IMR-90 (cell line): ENCODE measurements around the gene MET. TPM values are rescaled to one million over a fixed set of nuclear protein-coding genes. Genes with fewer than 3 reads are reported as not detected.

Source experiments
- ATAC-seq: fragments of 200-7000 bp; cut with Tn5 transposase; 2 replicates; pipeline ENCODE4 v1.9.1; 2020; ENCODE audit warnings: low read depth, mild to moderate bottlenecking, moderate library complexity
- BruUV-seq: library from RNA; stranded (reverse); fragments of 400-500 nt; replicated peaks from 2 replicates; lab custom pipeline; 2021; lab: Mats Ljungman, UMichigan
- CTCF ChIA-PET: fragments of 300-600 bp; formaldehyde crosslinking; extraction: SDS; loops from one replicate; lab custom pipeline; 2021; ENCODE audit warnings: antibody characterized with exemption; lab: Yijun Ruan, JAX
- POLR2A ChIA-PET: fragments of 300-600 bp; sonication (Branson Sonifier 250); formaldehyde crosslinking; loops from one replicate; lab custom pipeline; 2022; ENCODE audit warnings: antibody characterized with exemption; ENCODE audit not compliant: unreplicated experiment; lab: Charles Lee
- DNase-seq: peaks from one replicate; pipeline ENCODE4 v3.0.0; 2013
- H2AFZ ChIP-seq: replicated peaks from 2 replicates; pipeline ENCODE3; 2013; ENCODE audit warnings: low read length, mild to moderate bottlenecking; ENCODE audit not compliant: poor library complexity
- H2AK5ac ChIP-seq: 2 replicates; pipeline ENCODE4 v1.6.1; 2013; ENCODE audit warnings: low read depth, low read length, inconsistent platforms
- H2AK9ac ChIP-seq: replicated peaks from 2 replicates; pipeline ENCODE3; 2013; ENCODE audit warnings: mild to moderate bottlenecking, low read depth, low read length, moderate library complexity; ENCODE audit not compliant: poor library complexity
- H2BK120ac ChIP-seq: 2 replicates; pipeline ENCODE4 v1.6.1; 2013; ENCODE audit warnings: low read depth, low read length, inconsistent platforms
- H2BK15ac ChIP-seq: 3 replicates; pipeline ENCODE4 v1.6.1; 2013; ENCODE audit warnings: low read depth, low read length, inconsistent platforms
- H2BK20ac ChIP-seq: 2 replicates; pipeline ENCODE4 v1.6.1; 2013; ENCODE audit warnings: low read depth, mild to moderate bottlenecking, inconsistent platforms, low read length, moderate library complexity
- H2BK5ac ChIP-seq: 2 replicates; pipeline ENCODE4 v1.6.1; 2013; ENCODE audit warnings: mild to moderate bottlenecking, low read depth, low read length, inconsistent platforms; ENCODE audit not compliant: poor library complexity, severe bottlenecking
- H3K14ac ChIP-seq: replicated peaks from 2 replicates; pipeline ENCODE4 v1.6.1; 2013; ENCODE audit warnings: low read depth, low read length, inconsistent platforms
- H3K18ac ChIP-seq: 2 replicates; pipeline ENCODE4 v1.6.1; 2013; ENCODE audit warnings: low read depth, low read length, control low read depth
- H3K23ac ChIP-seq: 2 replicates; pipeline ENCODE4 v1.6.1; 2013; ENCODE audit warnings: low read depth, low read length, inconsistent platforms
- H3K27ac ChIP-seq: 2 replicates; pipeline ENCODE4 v1.5.1; 2013; ENCODE audit warnings: mild to moderate bottlenecking, control low read depth, low read length; ENCODE audit not compliant: insufficient read depth
- H3K27me3 ChIP-seq: 2 replicates; pipeline ENCODE4 v1.6.1; 2013; ENCODE audit warnings: low read length; ENCODE audit not compliant: control insufficient read depth, insufficient read depth
- H3K36me3 ChIP-seq: 2 replicates; pipeline ENCODE4 v1.6.1; 2013; ENCODE audit warnings: low read length, mixed read lengths; ENCODE audit not compliant: control insufficient read depth, insufficient read depth
- H3K4ac ChIP-seq: 2 replicates; pipeline ENCODE4 v1.6.1; 2013; ENCODE audit warnings: low read depth, low read length, inconsistent platforms
- H3K4me1 ChIP-seq: 2 replicates; pipeline ENCODE4 v1.6.1; 2013; ENCODE audit warnings: low read length, mixed read lengths; ENCODE audit not compliant: control insufficient read depth, insufficient read depth
- H3K4me2 ChIP-seq: 2 replicates; pipeline ENCODE4 v1.6.1; 2013; ENCODE audit warnings: low read depth, mild to moderate bottlenecking, control low read depth, low read length, moderate library complexity
- H3K4me3 ChIP-seq: 2 replicates; pipeline ENCODE4 v1.5.1; 2013; ENCODE audit warnings: low read depth, mild to moderate bottlenecking, control low read depth, low read length, moderate library complexity; ENCODE audit not compliant: insufficient read depth
- H3K56ac ChIP-seq: 2 replicates; pipeline ENCODE4 v1.6.1; 2013; ENCODE audit warnings: low read length, inconsistent platforms; ENCODE audit not compliant: insufficient read depth; ENCODE audit errors: extremely low read depth
- H3K79me1 ChIP-seq, 2 experiments: 2 replicates each; pipeline ENCODE4 v1.6.1; 2013; ENCODE audit warnings: low read length in 2 of 2, inconsistent platforms in 1 of 2, low read depth in 1 of 2
- H3K9ac ChIP-seq: 2 replicates; pipeline ENCODE4 v1.6.1; 2013; ENCODE audit warnings: low read depth, low read length, control low read depth
- H3K9me1 ChIP-seq: 2 replicates; pipeline ENCODE4 v1.6.1; 2013; ENCODE audit warnings: low read length, inconsistent platforms; ENCODE audit not compliant: insufficient read depth
- H3K9me3 ChIP-seq: 2 replicates; pipeline ENCODE4 v1.6.1; 2013; ENCODE audit warnings: low read length; ENCODE audit not compliant: control insufficient read depth, insufficient read depth
- H4K20me1 ChIP-seq: 2 replicates; pipeline ENCODE4 v1.6.1; 2013; ENCODE audit warnings: low read length, inconsistent platforms; ENCODE audit not compliant: insufficient read depth
- H4K5ac ChIP-seq: 2 replicates; pipeline ENCODE4 v1.6.1; 2013; ENCODE audit warnings: mild to moderate bottlenecking, low read depth, low read length, control low read depth
- H4K8ac ChIP-seq, 2 experiments: 2 replicates each; pipeline ENCODE4 v1.6.1; 2013; ENCODE audit warnings: low read depth in 2 of 2, low read length in 2 of 2, control low read depth in 1 of 2, inconsistent platforms in 1 of 2
- H4K91ac ChIP-seq: 2 replicates; pipeline ENCODE4 v1.6.1; 2013; ENCODE audit warnings: low read depth, low read length, inconsistent platforms; ENCODE audit not compliant: insufficient read depth
- BHLHE40 ChIP-seq: fragments of 150-350 bp; IDR thresholded peaks from 2 replicates; pipeline ENCODE4 v1.6.1; 2016; ENCODE audit warnings: mild to moderate bottlenecking, low read depth, low read length
- CEBPB ChIP-seq: IDR thresholded peaks from 2 replicates; pipeline ENCODE4 v1.6.1; 2012; ENCODE audit warnings: low read depth, low read length, improper control_type of control experiment
- CHD1 ChIP-seq: IDR thresholded peaks from 2 replicates; pipeline ENCODE4 v1.6.1; 2012; ENCODE audit warnings: low read depth, low read length, improper control_type of control experiment
- CTCF ChIP-seq: conservative IDR thresholded peaks from 2 replicates; pipeline ENCODE4 v1.5.1; 2012; ENCODE audit warnings: mild to moderate bottlenecking, low read depth, low read length, improper control_type of control experiment
- ELK1 ChIP-seq: fragments of 150-350 bp; IDR thresholded peaks from 2 replicates; pipeline ENCODE4 v1.6.1; 2016; ENCODE audit warnings: low read depth, mild to moderate bottlenecking, low read length, moderate library complexity, borderline replicate concordance
- FOS ChIP-seq: fragments of 150-350 bp; IDR thresholded peaks from 2 replicates; pipeline ENCODE4 v1.6.1; 2016; ENCODE audit warnings: low read depth, low read length
- MAFK ChIP-seq: IDR thresholded peaks from 2 replicates; pipeline ENCODE4 v1.6.1; 2012; ENCODE audit warnings: low read depth, low read length, improper control_type of control experiment
- MAZ ChIP-seq: IDR thresholded peaks from 2 replicates; pipeline ENCODE4 v1.6.1; 2012; ENCODE audit warnings: low read depth, mild to moderate bottlenecking, low read length, improper control_type of control experiment, moderate library complexity, borderline replicate concordance
- MXI1 ChIP-seq: IDR thresholded peaks from 2 replicates; pipeline ENCODE4 v1.6.1; 2012; ENCODE audit warnings: low read depth, mild to moderate bottlenecking, low read length, moderate library complexity, borderline replicate concordance
- NFE2L2 ChIP-seq: fragments of 150-350 bp; IDR thresholded peaks from 2 replicates; pipeline ENCODE4 v1.6.1; 2016; ENCODE audit warnings: low read depth, mild to moderate bottlenecking, low read length
- POLR2A ChIP-seq: IDR thresholded peaks from 2 replicates; pipeline ENCODE4 v1.6.1; 2012; ENCODE audit warnings: mild to moderate bottlenecking, low read depth, low read length
- RAD21 ChIP-seq: IDR thresholded peaks from 2 replicates; pipeline ENCODE4 v1.6.1; 2012; ENCODE audit warnings: low read length, improper control_type of control experiment
- RCOR1 ChIP-seq: IDR thresholded peaks from 2 replicates; pipeline ENCODE4 v1.6.1; 2012; ENCODE audit warnings: mild to moderate bottlenecking, low read length, improper control_type of control experiment; ENCODE audit not compliant: insufficient replicate concordance
- RFX5 ChIP-seq: IDR thresholded peaks from 2 replicates; pipeline ENCODE4 v1.8.0; 2012; ENCODE audit warnings: low read depth, mild to moderate bottlenecking, low read length, moderate library complexity
- SMC3 ChIP-seq: fragments of 150-350 bp; IDR thresholded peaks from 2 replicates; pipeline ENCODE4 v1.6.1; 2016; ENCODE audit warnings: low read depth, mild to moderate bottlenecking, antibody characterized with exemption, low read length, moderate library complexity
- USF2 ChIP-seq: fragments of 150-350 bp; IDR thresholded peaks from 2 replicates; pipeline ENCODE4 v1.6.1; 2017; ENCODE audit warnings: mild to moderate bottlenecking, antibody characterized with exemption, low read length, low read depth
- WGBS, 2 experiments: methylation state at CpG; one replicate each; pipeline versions ENCODE4 v1.1.5 to v1.1.7; 2013; ENCODE audit warnings: missing lambda C conversion rate in 2 of 2; ENCODE audit not compliant: insufficient read length in 1 of 2; ENCODE audit errors: extremely low coverage in 2 of 2; 5-methylcytosine and 5-hydroxymethylcytosine counted together
- dilution Hi-C: fragments of 300-500 bp; cut with HindIII; formaldehyde crosslinking; loops from one replicate; pipeline ENCODE4 v1.14.3; 2018; ENCODE audit warnings: low sequenced_read_pairs; ENCODE audit not compliant: unreplicated experiment
- in situ Hi-C: fragments of 300-500 bp; cut with MboI; formaldehyde crosslinking; loops from 3 replicates; pipeline ENCODE4 v1.14.3; 2019; ENCODE audit warnings: low sequenced_read_pairs, inconsistent platforms, mixed read lengths
- intact Hi-C: fragments of 100-400 bp; cut with micrococcal nuclease; formaldehyde crosslinking; loops from 2 replicates; pipeline ENCODE4 v1.10.0; 2022
- polyA plus RNA-seq, 3 experiments: library from polyadenylated mRNA; depleted of rRNA; stranded (reverse); fragments of >200 nt; gene quantifications; 2 replicates each; pipeline ENCODE4 v1.2.3, GENCODE V29; 2012; ENCODE audit warnings: low replicate concordance in 1 of 3
- total RNA-seq: library from RNA; depleted of rRNA; stranded (reverse); fragments of >200 nt; gene quantifications from 2 replicates; pipeline ENCODE4 v1.2.3, GENCODE V29; 2012

The MET gene
- total and polyA plus RNA-seq, 2 of the 4 experiments (the other 2 are of a cell fraction): 15.0 to 84.6 TPM

GRCh38 chr7:116752305-116753074, 80.5 kb downstream of the MET start:
- Histone ChIP-seq H3K27ac (no peak overlapping the region), H3K4me1 (no peaks in the 10 kb centered on the region), H4K5ac (no peak overlapping the region), H2BK20ac (no peak overlapping the region), H3K23ac (no peak overlapping the region), H3K9me3 (no peaks in the 10 kb centered on the region), H2BK15ac (no peak overlapping the region), H2AK9ac (no peak overlapping the region), H3K4me3 (no peak overlapping the region), H3K4me2 (no peak overlapping the region), H2BK5ac (no peak overlapping the region), H3K9ac (no peak overlapping the region), H3K36me3 (no peaks in the 10 kb centered on the region), H2BK120ac (no peak overlapping the region), H4K20me1 (no peaks in the 10 kb centered on the region), H3K4ac (no peak overlapping the region), H2AK5ac (no peak overlapping the region), H3K56ac (no peak overlapping the region), H3K18ac (no peak overlapping the region), H3K27me3 (no peaks in the 10 kb centered on the region), H2AFZ (no peak overlapping the region), H3K14ac (no peak overlapping the region), H3K79me1 (no peaks in the 10 kb centered on the region; a peak in 1 of 4 replicates), H4K8ac (no peak overlapping the region), H4K91ac (no peak overlapping the region), H3K9me1 (no peaks in the 10 kb centered on the region)
- TF ChIP-seq CEBPB: no peak
- TF ChIP-seq USF2: no peak
- TF ChIP-seq MXI1: no peak
- no peak for TF ChIP-seq BHLHE40
- no peak for TF ChIP-seq RAD21
- TF ChIP-seq SMC3: no peak
- no peak for TF ChIP-seq MAZ
- no peak for TF ChIP-seq RFX5
- TF ChIP-seq RCOR1: no peak
- no peak for TF ChIP-seq CHD1
- TF ChIP-seq ELK1: no peak
- no peak for TF ChIP-seq POLR2A
- no peak for TF ChIP-seq MAFK
- TF ChIP-seq NFE2L2: no peak
- TF ChIP-seq CTCF: no peak
- TF ChIP-seq FOS: no peak
- DNase-seq: no peak
- dilution Hi-C loops: no loop called here
- ChIA-PET CTCF (no interaction called here), POLR2A (no interaction called here)
- no TSS peak for BruUV-seq
- in situ Hi-C loops: no loop called here
- intact Hi-C loops: no loop called here
- no peak for ATAC-seq
- no CpG with 5 or more reads among the region's 9 CpGs for WGBS, 2 experiments
